Measurements from ENCODE around the gene EGLN1. TPM values are rescaled to one million over a fixed set of nuclear protein-coding genes. Genes with fewer than 3 reads are reported as not detected.

The EGLN1 gene
- total RNA-seq, 3 donors from 2014 or later, result 49.3 to 61.1 (median 55.0) TPM

- Histone ChIP-seq H3K4me3 (no peak overlapping the region), H3K9me3 (no peaks in the 10 kb centered on the region), H3K36me3 (ENCODE audit: low read depth) (no peaks in the 10 kb centered on the region), H3K4me1 (ENCODE audit: low read depth) (peaks cover 26% of the 10 kb centered on the region)
- ATAC-seq, result no peak
- no peak for TF ChIP-seq CTCF (IDR thresholded peaks at IDR 0.05)
- intact Hi-C loops (cut with DNase I, micrococcal nuclease), result no loop called here
- DNase-seq, result no peak
These were observed 17.8 kb downstream of the EGLN1 start for GRCh38 chr1:231404318-231404717.

GRCh38 chr1:231401478-231401877 is 20.6 kb downstream of the EGLN1 start:
- DNase-seq (no peak), ATAC-seq (no peak)
- intact Hi-C loops (cut with DNase I, micrococcal nuclease), result no loop called here
- H3K36me3 ChIP-seq (ENCODE audit: low read depth), result no peaks in the 10 kb centered on the region
- TF ChIP-seq CTCF (IDR thresholded peaks at IDR 0.05), result no peak
- no peaks in the 10 kb centered on the region for H3K9me3 ChIP-seq
- H3K4me1 ChIP-seq (ENCODE audit: low read depth), result no peaks in the 10 kb centered on the region
- no peak overlapping the region for H3K4me3 ChIP-seq

- Histone ChIP-seq H3K4me3 (no peak overlapping the region), H3K9me3 (no peaks in the 10 kb centered on the region), H3K36me3 (ENCODE audit: low read depth) (no peaks in the 10 kb centered on the region), H3K4me1 (ENCODE audit: low read depth) (peaks cover 5% of the 10 kb centered on the region)
- DNase-seq (no peak), ATAC-seq (no peak)
- no peak for TF ChIP-seq CTCF (IDR thresholded peaks at IDR 0.05)
- intact Hi-C loops (cut with DNase I, micrococcal nuclease), result no loop called here
These were observed 24.0 kb downstream of the EGLN1 start for GRCh38 chr1:231397886-231398671.

GRCh38 chr1:231396643-231397042 is 25.4 kb downstream of the EGLN1 start:
- H3K4me1 ChIP-seq (ENCODE audit: low read depth), result peaks cover 5% of the 10 kb centered on the region

GRCh38 chr1:231395998-231396390 is 26.1 kb downstream of the EGLN1 start:
- no peak for TF ChIP-seq CTCF (IDR thresholded peaks at IDR 0.05)
- Histone ChIP-seq H3K4me3 (no peak overlapping the region), H3K9me3 (no peaks in the 10 kb centered on the region), H3K36me3 (ENCODE audit: low read depth) (no peaks in the 10 kb centered on the region), H3K4me1 (ENCODE audit: low read depth) (peaks cover 5% of the 10 kb centered on the region)
- intact Hi-C loops (cut with DNase I, micrococcal nuclease), result no loop called here
- no peak for ATAC-seq
- no peak for DNase-seq

More at GRCh38 chr1:231396643-231397042, 25.4 kb downstream of the EGLN1 start:
- DNase-seq (no peak), ATAC-seq (no peak)
- intact Hi-C loops (cut with DNase I, micrococcal nuclease), result no loop called here
- H3K9me3 ChIP-seq, result no peaks in the 10 kb centered on the region
- no peak for TF ChIP-seq CTCF (IDR thresholded peaks at IDR 0.05)
- no peak overlapping the region for H3K4me3 ChIP-seq
- no peaks in the 10 kb centered on the region for H3K36me3 ChIP-seq (ENCODE audit: low read depth)
